Small intestine (tissue), 7 donors: ENCODE results near the gene MRPL27. TPM values are rescaled to one million over a fixed set of nuclear protein-coding genes. Genes with fewer than 3 reads are reported as not detected.
A peak's percentile ranks its signal among the peaks of the same experiment; 100 is the strongest.

Source experiments
- DNase-seq, 2 donors: peaks; one replicate each; pipeline versions ENCODE4 v3.0.0 to v3.0.0-alpha.2; 2013
- FAIRE-seq: peaks from 2 replicates; lab custom pipeline; 2012; peaks lifted over from hg19 to GRCh38; lab: Jason Lieb, UNC
- H3K27ac ChIP-seq, 3 donors: one replicate each; pipeline ENCODE4 v1.5.1; 2013; ENCODE audit warnings: low read length in 2 of 3, mild to moderate bottlenecking in 2 of 3, control low read depth in 1 of 3, inconsistent platforms in 1 of 3, low read depth in 1 of 3, moderate library complexity in 1 of 3
- H3K27me3 ChIP-seq, 3 donors: one replicate each; pipeline ENCODE4 v1.6.1; 2013; ENCODE audit warnings: low read length in 3 of 3, inconsistent platforms in 1 of 3; ENCODE audit not compliant: control insufficient read depth in 3 of 3, insufficient read depth in 3 of 3
- H3K36me3 ChIP-seq, 3 donors: one replicate each; pipeline ENCODE4 v1.6.1; 2013; ENCODE audit warnings: low read length in 3 of 3, inconsistent platforms in 1 of 3, low read depth in 1 of 3, mild to moderate bottlenecking in 1 of 3, moderate library complexity in 1 of 3; ENCODE audit not compliant: control insufficient read depth in 3 of 3, insufficient read depth in 2 of 3
- H3K4me1 ChIP-seq, 3 donors: one replicate each; pipeline ENCODE4 v1.6.1; 2013; ENCODE audit warnings: low read length in 2 of 3, inconsistent platforms in 1 of 3, low read depth in 1 of 3, mild to moderate bottlenecking in 1 of 3, moderate library complexity in 1 of 3; ENCODE audit not compliant: control insufficient read depth in 3 of 3, insufficient read depth in 2 of 3
- H3K4me3 ChIP-seq, 3 donors: one replicate each; pipeline ENCODE4 v1.5.1; 2013; ENCODE audit warnings: low read length in 3 of 3, control low read depth in 1 of 3, inconsistent platforms in 1 of 3, low read depth in 1 of 3, mild to moderate bottlenecking in 1 of 3, moderate library complexity in 1 of 3
- H3K9me3 ChIP-seq, 2 donors: one replicate each; pipeline ENCODE4 v1.6.1; 2013; ENCODE audit warnings: low read depth in 1 of 2, low read length in 1 of 2; ENCODE audit not compliant: control insufficient read depth in 2 of 2, insufficient read depth in 1 of 2
- WGBS, 3 donors: extraction: QIAGEN DNeasy Blood & Tissue Kit; methylation state at CpG; one replicate each; pipeline ENCODE4 v1.1.7; 2013; 5-methylcytosine and 5-hydroxymethylcytosine counted together
- polyA plus RNA-seq, 4 donors: library from polyadenylated mRNA; stranded (reverse) in 3 of 4; unstranded in 1 of 4; fragments of 200-250 nt in 3 of 4; fragments of 120-200 nt in 1 of 4; gene quantifications; one replicate each; pipeline versions ENCODE4 v1.2.1 to v1.2.3, GENCODE V29; 2013
- donor health status: healthy with polysubstance abuse.
- donor health status: control.
- donor health status: control.
- donor health status: Bipolar disorder and iron deficiency.
- donor health status: healthy.

Gene MRPL27
- polyA plus RNA-seq, 4 donors, result 70.9 to 247 (median 163) TPM

- 71 to 81% (median 74%) methylated on average over 7 of the region's 7 CpGs for WGBS, 3 donors
- Histone ChIP-seq H3K4me1 (peaks cover 0 to 9% (median 0%) of the 10 kb centered on the region in 3 donors), H3K36me3 (peaks cover 5 to 82% (median 12%) of the 10 kb centered on the region in 3 donors), H3K9me3 (no peaks in the 10 kb centered on the region), H3K27ac (no peak overlapping the region), H3K27me3 (no peaks in the 10 kb centered on the region), H3K4me3 (no peak overlapping the region)
- DNase-seq, result no peak
- no peak for FAIRE-seq
Observed at GRCh38 chr17:50362661-50363060, 10.3 kb downstream of the MRPL27 start.

GRCh38 chr17:50361561-50362480 lies 11.2 kb downstream of the MRPL27 start:
- Histone ChIP-seq H3K27me3 (no peaks in the 10 kb centered on the region), H3K27ac (no peak overlapping the region), H3K9me3 (no peaks in the 10 kb centered on the region), H3K4me1 (peaks cover 0 to 9% (median 0%) of the 10 kb centered on the region in 3 donors), H3K36me3 (peaks cover 5 to 81% (median 12%) of the 10 kb centered on the region in 3 donors), H3K4me3 (no peak overlapping the region)
- 25 to 35% (median 25%) methylated on average over 11 of the region's 11 CpGs for WGBS, 3 donors
- peak; percentile 83 to 84 for DNase-seq
- FAIRE-seq, result no peak

GRCh38 chr17:50360486-50361115 lies 12.4 kb downstream of the MRPL27 start:
- Histone ChIP-seq H3K36me3 (peaks cover 2 to 81% (median 10%) of the 10 kb centered on the region in 3 donors), H3K9me3 (no peaks in the 10 kb centered on the region), H3K4me1 (peaks cover 0 to 9% (median 0%) of the 10 kb centered on the region in 3 donors), H3K27me3 (no peaks in the 10 kb centered on the region), H3K4me3 (no peak overlapping the region), H3K27ac (no peak overlapping the region)
- DNase-seq (no peak), FAIRE-seq (no peak)
- WGBS, 3 donors, result 87 to 89% (median 89%) methylated on average over 11 of the region's 11 CpGs

- FAIRE-seq, result no peak
- Histone ChIP-seq H3K27ac (no peak overlapping the region), H3K4me3 (no peak overlapping the region), H3K9me3 (no peaks in the 10 kb centered on the region), H3K4me1 (peaks cover 0 to 9% (median 0%) of the 10 kb centered on the region in 3 donors), H3K27me3 (no peaks in the 10 kb centered on the region), H3K36me3 (peaks cover 5 to 81% (median 10%) of the 10 kb centered on the region in 3 donors)
- DNase-seq, result no peak
- WGBS, 3 donors, result 81 to 86% (median 84%) methylated on average over 14 of the region's 14 CpGs
Observed at GRCh38 chr17:50359998-50360461, 13.0 kb downstream of the MRPL27 start.

GRCh38 chr17:50359005-50359699 lies 13.8 kb downstream of the MRPL27 start:
- no peak overlapping the region for H3K4me3 ChIP-seq
- FAIRE-seq (no peak), DNase-seq (no peak)
- H3K4me1 ChIP-seq, result peaks cover 0 to 9% (median 0%) of the 10 kb centered on the region in 3 donors
- no peak overlapping the region for H3K27ac ChIP-seq
- no peaks in the 10 kb centered on the region for H3K9me3 ChIP-seq
- WGBS, 3 donors, result 79 to 84% (median 84%) methylated on average over 5 of the region's 5 CpGs
- H3K36me3 ChIP-seq, result peaks cover 10 to 81% (median 11%) of the 10 kb centered on the region in 3 donors
- H3K27me3 ChIP-seq, result no peaks in the 10 kb centered on the region

GRCh38 chr17:50358177-50358576 lies 14.8 kb downstream of the MRPL27 start:
- no peak for FAIRE-seq

GRCh38 chr17:50356892-50357510 lies 16.0 kb downstream of the MRPL27 start:
- no peak overlapping the region for H3K4me3 ChIP-seq
- no peak overlapping the region for H3K27ac ChIP-seq
- WGBS, 3 donors, result 95 to 97% (median 96%) methylated on average over 12 of the region's 12 CpGs
- H3K9me3 ChIP-seq, result no peaks in the 10 kb centered on the region
- peaks cover 0 to 3% (median 0%) of the 10 kb centered on the region in 3 donors for H3K4me1 ChIP-seq
- H3K36me3 ChIP-seq, result peaks cover 11 to 95% (median 13%) of the 10 kb centered on the region in 3 donors
- FAIRE-seq (no peak), DNase-seq (no peak)
- H3K27me3 ChIP-seq, result no peaks in the 10 kb centered on the region

More at GRCh38 chr17:50358177-50358576, 14.8 kb downstream of the MRPL27 start:
- H3K4me3 ChIP-seq, result no peak overlapping the region
- H3K27ac ChIP-seq, result no peak overlapping the region
- DNase-seq, result no peak
- H3K9me3 ChIP-seq, result no peaks in the 10 kb centered on the region
- H3K36me3 ChIP-seq, result peaks cover 11 to 84% (median 13%) of the 10 kb centered on the region in 3 donors
- H3K4me1 ChIP-seq, result peaks cover 0 to 9% (median 0%) of the 10 kb centered on the region in 3 donors
- 93 to 97% (median 95%) methylated on average over 17 of the region's 17 CpGs for WGBS, 3 donors
- no peaks in the 10 kb centered on the region for H3K27me3 ChIP-seq
